Hematopoietic multipotent progenitor cell (in vitro differentiated cells): ENCODE results near the gene EIF1B. TPM values are rescaled to one million over a fixed set of nuclear protein-coding genes. Genes with fewer than 3 reads are reported as not detected.

Source experiments
- DNase-seq, 3 donors: peaks; one replicate each; pipeline ENCODE4 v3.0.0-alpha.2; 2011 to 2015; ENCODE audit warnings: low read depth in 2 of 3, low spot score in 2 of 3
- total RNA-seq: library from RNA; depleted of rRNA; stranded (reverse); fragments of >200 nt; gene quantifications from one replicate; pipeline ENCODE4 v1.2.3, GENCODE V29; 2012

EIF1B gene
- total RNA-seq, 1 donor, result 11.8 TPM

DNA sequence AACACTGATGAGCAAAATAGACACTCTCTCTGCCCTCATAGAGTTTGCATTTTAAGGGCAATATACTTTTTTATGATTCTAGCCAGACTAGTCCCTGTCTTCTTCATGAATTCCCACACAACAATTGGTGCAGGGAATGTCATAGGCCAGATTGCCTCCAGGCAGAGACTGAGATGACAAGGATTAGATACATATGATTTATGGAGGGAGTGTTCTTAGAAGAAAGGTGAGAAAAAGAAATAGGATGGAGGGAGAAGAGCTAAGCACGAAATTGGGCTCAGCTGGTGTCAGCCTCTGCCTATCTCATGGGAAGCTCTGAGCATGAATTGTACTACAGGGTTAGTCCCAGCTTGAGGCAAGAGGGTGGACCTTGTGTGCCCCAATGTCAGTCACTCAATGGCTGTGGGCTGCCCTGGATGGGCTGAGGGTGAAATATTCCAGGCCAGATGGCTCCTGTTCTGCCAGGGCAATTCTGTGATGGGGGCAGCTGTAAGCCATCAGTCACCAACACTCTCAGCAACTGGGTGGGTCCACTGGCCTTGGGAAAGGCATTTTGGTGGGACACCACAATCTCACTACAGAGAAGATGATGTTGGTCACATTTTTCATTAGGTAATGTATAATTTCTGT lies 31.1 kb downstream of the EIF1B start:
- DNase-seq, result no peak

GRCh38 chr3:40341671-40342070 lies 32.2 kb downstream of the EIF1B start:
- DNase-seq, result no peak

GRCh38 chr3:40350529-40350928 lies 41.0 kb downstream of the EIF1B start:
- DNase-seq, result no peak

DNA sequence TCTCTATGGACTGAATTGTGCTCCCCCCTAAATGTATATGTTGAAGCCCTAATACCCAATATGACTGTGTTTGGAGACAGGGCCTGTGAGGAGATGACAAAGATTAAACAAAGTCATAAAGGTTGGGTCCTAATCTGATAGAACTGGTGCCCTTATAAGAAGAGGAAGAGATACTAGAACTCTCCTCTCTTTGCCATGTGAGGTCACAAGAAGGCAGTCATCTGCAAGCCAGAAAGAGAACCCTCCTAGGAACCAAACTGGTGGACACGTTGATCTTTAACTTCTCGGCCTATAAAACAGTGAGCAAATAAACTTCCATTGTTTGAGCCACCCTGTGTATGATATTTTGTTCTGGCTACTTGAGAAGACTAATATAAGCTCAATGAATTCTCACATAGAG lies 45.9 kb downstream of the EIF1B start:
- DNase-seq, result no peak

GRCh38 chr3:40358454-40358853 lies 48.9 kb downstream of the EIF1B start:
- DNase-seq, result no peak

Other genes starting within 250 kb of the EIF1B start
- not detected for gene ENTPD3, start 77.5 kb downstream of the EIF1B start, total RNA-seq
- gene RPL14, start 147.6 kb downstream of the EIF1B start, total RNA-seq, result 343 TPM
- 8.6 TPM for gene ZNF619, start 167.4 kb downstream of the EIF1B start, total RNA-seq
- gene ZNF620, start 196.3 kb downstream of the EIF1B start, total RNA-seq, result 6.5 TPM
- gene ZNF621, start 215.3 kb downstream of the EIF1B start, total RNA-seq, result 13.5 TPM